DND-41 (cell line): ENCODE measurements around the gene POLN.

Source experiments
- ATAC-seq: fragments of 200-7000 bp; cut with Tn5 transposase; 3 replicates; pipeline ENCODE4 v1.9.1; 2021; ENCODE audit warnings: low read depth; ENCODE audit not compliant: insufficient read depth
- DNase-seq: peaks from one replicate; pipeline ENCODE4 v3.0.0-alpha.2; 2020
- H2AFZ ChIP-seq: 2 replicates; pipeline ENCODE4 v1.6.0; 2012; ENCODE audit warnings: low read depth, low read length
- H3K27ac ChIP-seq: 2 replicates; pipeline ENCODE4 v1.5.1; 2012; ENCODE audit warnings: low read length, inconsistent platforms
- H3K27me3 ChIP-seq: fragments of 200-600 bp; sonication (generic); 2 replicates; pipeline ENCODE4 v1.6.0; 2012; ENCODE audit warnings: low read length, mild to moderate bottlenecking, inconsistent platforms; ENCODE audit not compliant: insufficient read depth, poor library complexity
- H3K36me3 ChIP-seq: 2 replicates; pipeline ENCODE4 v1.5.1; 2012; ENCODE audit warnings: low read length, inconsistent platforms; ENCODE audit not compliant: insufficient read depth
- H3K4me1 ChIP-seq: 2 replicates; pipeline ENCODE4 v1.5.1; 2012; ENCODE audit warnings: mild to moderate bottlenecking, low read length; ENCODE audit not compliant: insufficient read depth
- H3K4me2 ChIP-seq: 2 replicates; pipeline ENCODE4 v1.6.0; 2012; ENCODE audit warnings: mild to moderate bottlenecking, moderate library complexity, low read length, inconsistent platforms; ENCODE audit not compliant: insufficient read depth
- H3K4me3 ChIP-seq, 2 experiments: fragments of 200-600 bp in 1 of 2; shearing (Covaris generic) in 1 of 2; 2 replicates each; pipeline ENCODE4 v1.5.1; 2012 to 2016; ENCODE audit warnings: inconsistent platforms in 2 of 2, low read length in 2 of 2, mild to moderate bottlenecking in 2 of 2, low read depth in 1 of 2, moderate library complexity in 1 of 2
- H3K79me2 ChIP-seq: 2 replicates; pipeline ENCODE4 v1.6.0; 2012; ENCODE audit warnings: low read length, inconsistent platforms; ENCODE audit not compliant: insufficient read depth
- H3K9ac ChIP-seq: 2 replicates; pipeline ENCODE4 v1.6.0; 2012; ENCODE audit warnings: low read depth, mild to moderate bottlenecking, inconsistent platforms, low read length, moderate library complexity
- H3K9me3 ChIP-seq: 2 replicates; pipeline ENCODE4 v1.5.1; 2012; ENCODE audit warnings: low read length, moderate library complexity, mild to moderate bottlenecking, inconsistent platforms; ENCODE audit not compliant: insufficient read depth, severe bottlenecking
- H4K20me1 ChIP-seq: 2 replicates; pipeline ENCODE4 v1.6.0; 2012; ENCODE audit warnings: low read length; ENCODE audit not compliant: insufficient read depth
- CTCF ChIP-seq: IDR thresholded peaks from 2 replicates; pipeline ENCODE4 v1.5.1; 2012; ENCODE audit warnings: borderline replicate concordance, low read length, moderate library complexity, mild to moderate bottlenecking; ENCODE audit not compliant: poor library complexity, severe bottlenecking; ENCODE audit errors: extremely low read depth
- EZH2 ChIP-seq: IDR thresholded peaks from 3 replicates; pipeline ENCODE4 v1.6.1; 2012; ENCODE audit warnings: borderline replicate concordance, low read depth, mild to moderate bottlenecking, moderate library complexity, low read length, inconsistent platforms; ENCODE audit not compliant: severe bottlenecking

The POLN gene

GRCh38 chr4:2177443-2178093 is 64.4 kb downstream of the POLN start:
- Histone ChIP-seq H3K4me2 (no peak overlapping the region), H4K20me1 (no peaks in the 10 kb centered on the region), H3K27ac (no peak overlapping the region; the same call in 1 of the 2 replicates), H3K79me2 (no peaks in the 10 kb centered on the region), H2AFZ (no peak overlapping the region), H3K9me3 (peaks cover 5% of the 10 kb centered on the region), H3K36me3 (no peaks in the 10 kb centered on the region), H3K27me3 (no peaks in the 10 kb centered on the region), H3K4me3 (no peak overlapping the region), H3K9ac (no peak overlapping the region), H3K4me1 (peaks cover 27% of the 10 kb centered on the region)
- DNase-seq = no peak
- TF ChIP-seq CTCF (peak; percentile 34), EZH2 (no peak)
- no peak for ATAC-seq

GRCh38 chr4:2175990-2176698 is 65.8 kb downstream of the POLN start:
- Histone ChIP-seq H3K79me2 (no peaks in the 10 kb centered on the region), H3K27me3 (no peaks in the 10 kb centered on the region), H2AFZ (no peak overlapping the region), H3K9ac (no peak overlapping the region), H3K4me1 (peaks cover 27% of the 10 kb centered on the region), H3K36me3 (no peaks in the 10 kb centered on the region), H3K27ac (peak overlapping the region; percentile 53), H3K4me3 (no peak overlapping the region), H3K4me2 (no peak overlapping the region), H4K20me1 (no peaks in the 10 kb centered on the region), H3K9me3 (no peaks in the 10 kb centered on the region)
- DNase-seq = peak; percentile 32
- TF ChIP-seq CTCF = no peak
- no peak for TF ChIP-seq EZH2
- ATAC-seq = peak; percentile 58

GRCh38 chr4:2174061-2174460 is 67.9 kb downstream of the POLN start:
- H3K79me2 ChIP-seq = no peaks in the 10 kb centered on the region
- no peak for TF ChIP-seq CTCF
- no peak for TF ChIP-seq EZH2
- ATAC-seq (no peak), DNase-seq (no peak)
- H2AFZ ChIP-seq = no peak overlapping the region
- H3K36me3 ChIP-seq = no peaks in the 10 kb centered on the region
- no peak overlapping the region for H3K9ac ChIP-seq
- H3K4me1 ChIP-seq = peaks cover 27% of the 10 kb centered on the region
- H3K4me2 ChIP-seq = no peak overlapping the region
- no peak overlapping the region for H3K4me3 ChIP-seq
- H3K9me3 ChIP-seq = no peaks in the 10 kb centered on the region
- H3K27ac ChIP-seq = no peak overlapping the region
- no peaks in the 10 kb centered on the region for H3K27me3 ChIP-seq
- H4K20me1 ChIP-seq = no peaks in the 10 kb centered on the region
